PC-3 (cell line): ENCODE data around the gene CALB2. TPM values are rescaled to one million over a fixed set of nuclear protein-coding genes. Genes with fewer than 3 reads are reported as not detected.
"Not testable (repeated sequence)": the region's sequence is repeated elsewhere in the genome, so short reads cannot be mapped to it uniquely, and the experiment has no call there.

ENCODE experiments used
- ATAC-seq: fragments of 200-7000 bp; cut with Tn5 transposase; 2 replicates; pipeline ENCODE4 v1.9.1; 2020; ENCODE audit warnings: mild to moderate bottlenecking, moderate library complexity
- Bru-seq: library from RNA; stranded (reverse); fragments of 400-500 nt; gene quantifications from one replicate; lab custom pipeline; 2021; lab: Mats Ljungman, UMichigan
- BruChase-seq, 2 experiments: library from RNA; stranded (reverse); fragments of 400-500 nt; gene quantifications; one replicate each; lab custom pipeline; 2021; lab: Mats Ljungman, UMichigan
- BruUV-seq: library from RNA; stranded (reverse); fragments of 400-500 nt; replicated peaks from 2 replicates; lab custom pipeline; 2021; lab: Mats Ljungman, UMichigan
- CTCF ChIA-PET: fragments of 300-600 bp; sonication (Branson Sonifier 250); formaldehyde crosslinking; loops from one replicate; lab custom pipeline; 2022; ENCODE audit warnings: antibody characterized with exemption; lab: Charles Lee
- POLR2A ChIA-PET: fragments of 300-600 bp; sonication (Branson Sonifier 250); formaldehyde crosslinking; loops from one replicate; lab custom pipeline; 2022; ENCODE audit warnings: antibody characterized with exemption; ENCODE audit not compliant: unreplicated experiment; lab: Charles Lee
- DNase-seq: peaks from one replicate; pipeline ENCODE4 v3.0.0-alpha.2; 2015
- H2AFZ ChIP-seq: fragments of 300-600 bp; sonication (generic); 2 replicates; pipeline ENCODE4 v1.6.0; 2016; ENCODE audit warnings: antibody characterized with exemption, low read length
- H3F3A ChIP-seq: fragments of 300-600 bp; sonication (generic); one replicate; pipeline ENCODE4 v1.6.0; 2017; ENCODE audit warnings: antibody characterized with exemption, low read length, control low read depth, mild to moderate bottlenecking; ENCODE audit not compliant: unreplicated experiment
- H3K27ac ChIP-seq: fragments of 300-600 bp; sonication (generic); 2 replicates; pipeline ENCODE4 v1.5.1; 2016; ENCODE audit warnings: mild to moderate bottlenecking, low read length
- H3K27me3 ChIP-seq: fragments of 300-600 bp; sonication (generic); 2 replicates; pipeline ENCODE4 v1.6.1; 2016; ENCODE audit warnings: low read length, mixed read lengths
- H3K36me3 ChIP-seq: fragments of 300-600 bp; sonication (generic); 2 replicates; pipeline ENCODE4 v1.6.1; 2016; ENCODE audit warnings: low read depth, mixed run types, low read length, mixed read lengths
- H3K4me1 ChIP-seq: fragments of 300-600 bp; sonication (generic); 2 replicates; pipeline ENCODE4 v1.5.1; 2016; ENCODE audit warnings: low read length; ENCODE audit not compliant: insufficient read depth
- H3K4me2 ChIP-seq: fragments of 300-600 bp; sonication (generic); 2 replicates; pipeline ENCODE4 v1.6.0; 2016; ENCODE audit warnings: low read length
- H3K4me3 ChIP-seq: fragments of 300-600 bp; sonication (generic); 2 replicates; pipeline ENCODE4 v1.5.1; 2016; ENCODE audit warnings: mild to moderate bottlenecking, low read length, mixed read lengths
- H3K79me2 ChIP-seq: fragments of 300-600 bp; sonication (generic); 2 replicates; pipeline ENCODE4 v1.6.1; 2017; ENCODE audit warnings: low read length, mixed read lengths
- H3K9ac ChIP-seq: fragments of 300-600 bp; sonication (generic); 2 replicates; pipeline ENCODE4 v1.6.0; 2016; ENCODE audit warnings: mild to moderate bottlenecking, low read length
- H3K9me2 ChIP-seq: fragments of 300-600 bp; sonication (generic); replicated peaks from 2 replicates; pipeline ENCODE4 v1.6.1; 2016; ENCODE audit warnings: mixed run types, low read length, mixed read lengths
- H3K9me3 ChIP-seq: fragments of 300-600 bp; sonication (generic); 2 replicates; pipeline ENCODE4 v1.6.1; 2016; ENCODE audit warnings: low read length, mixed read lengths
- H4K20me1 ChIP-seq: fragments of 300-600 bp; sonication (generic); 2 replicates; pipeline ENCODE4 v1.6.1; 2016; ENCODE audit warnings: low read length, mixed read lengths
- EZH2 ChIP-seq: fragments of 300-600 bp; sonication (generic); IDR thresholded peaks from one replicate; pipeline ENCODE4 v1.6.1; 2017; ENCODE audit warnings: antibody characterized with exemption, mild to moderate bottlenecking, low read length; ENCODE audit not compliant: unreplicated experiment
- EZH2phosphoT487 ChIP-seq: fragments of 300-600 bp; sonication (generic); IDR thresholded peaks from 2 replicates; pipeline ENCODE4 v1.6.1; 2018; ENCODE audit warnings: mild to moderate bottlenecking, antibody characterized with exemption, low read length, borderline replicate concordance
- intact Hi-C: fragments of 100-400 bp; cut with micrococcal nuclease; formaldehyde crosslinking; loops from 2 replicates; pipeline ENCODE4 v1.9.0; 2023
- long read RNA-seq: library from polyadenylated mRNA; unstranded; transcript quantifications from one replicate; pipeline ENCODE4 v2.0.0, GENCODE V29; 2021; ENCODE audit not compliant: unreplicated experiment
- total RNA-seq: library from RNA; depleted of rRNA; stranded (reverse); fragments of >200 nt; gene quantifications from 2 replicates; pipeline ENCODE4 v1.2.3, GENCODE V29; 2014; rRNA removed
- TF ChIP-seq, protein P1 (sequence below): fragments of 300-600 bp; sonication (generic); conservative IDR thresholded peaks from 2 replicates; pipeline ENCODE4 v1.5.1; 2017; ENCODE audit warnings: antibody characterized with exemption, low read depth, mild to moderate bottlenecking, low read length

Gene CALB2, protein sequence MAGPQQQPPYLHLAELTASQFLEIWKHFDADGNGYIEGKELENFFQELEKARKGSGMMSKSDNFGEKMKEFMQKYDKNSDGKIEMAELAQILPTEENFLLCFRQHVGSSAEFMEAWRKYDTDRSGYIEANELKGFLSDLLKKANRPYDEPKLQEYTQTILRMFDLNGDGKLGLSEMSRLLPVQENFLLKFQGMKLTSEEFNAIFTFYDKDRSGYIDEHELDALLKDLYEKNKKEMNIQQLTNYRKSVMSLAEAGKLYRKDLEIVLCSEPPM
- total RNA-seq (0.47 TPM in 1 of 2 replicates, not detected in the other), Bru-seq, nascent RNA (percentile 19 among the genes with signal in this experiment), BruChase-seq, experiment 1, labeled RNA remaining after a 6-hour chase (percentile 21 among the genes with signal in this experiment), BruChase-seq, experiment 2, labeled RNA remaining after a 2-hour chase (percentile 15 among the genes with signal in this experiment)
- long read RNA-seq = 0 reads

DNA sequence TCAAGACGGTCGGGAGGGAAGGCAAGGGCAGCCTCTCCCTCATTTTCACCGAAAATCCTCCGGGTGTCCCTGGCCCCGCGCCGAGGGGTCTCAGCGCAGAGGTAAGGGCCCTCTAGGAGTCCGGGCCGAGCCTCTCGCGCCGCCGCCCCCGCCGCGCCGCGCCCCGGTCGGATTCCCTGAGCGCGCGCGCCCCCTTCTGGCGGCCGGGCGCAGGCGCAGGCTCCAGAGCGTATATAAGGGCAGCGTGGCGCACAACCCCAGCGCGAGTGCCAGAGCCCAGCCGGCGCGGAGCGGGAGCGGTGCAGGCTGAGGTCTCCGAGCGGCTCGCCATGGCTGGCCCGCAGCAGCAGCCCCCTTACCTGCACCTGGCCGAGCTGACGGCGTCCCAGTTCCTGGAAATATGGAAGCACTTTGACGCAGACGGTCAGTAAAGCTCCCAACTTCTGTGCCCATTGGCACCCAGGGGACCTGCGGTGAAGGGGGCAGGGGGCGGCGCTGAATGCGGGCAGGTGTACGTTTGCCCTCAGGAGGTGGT lies at the start of gene CALB2:
TSS of gene CALB2 (plus strand) at position 260 of the 535 bp plus-strand sequence. CDS start at position 330, 70 bp downstream.
- Histone ChIP-seq H3K9me2 (no peaks in the 10 kb centered on the region), H3K4me1 (peaks cover 12% of the 10 kb centered on the region; the same call in 1 of the 2 replicates), H3K4me2 (peak within 1 kb of the TSS; percentile 82), H3K36me3 (no peaks in the 10 kb centered on the region), H3K9ac (no peak within 1 kb of the TSS), H3K27me3 (no peaks in the 10 kb centered on the region), H3K27ac (no peak within 1 kb of the TSS), H3K9me3 (no peaks in the 10 kb centered on the region), H3F3A (no peaks in the 10 kb centered on the region), H3K4me3 (peak within 1 kb of the TSS; percentile 59; the same call in 1 of the 2 replicates), H4K20me1 (no peaks in the 10 kb centered on the region), H2AFZ (peak within 1 kb of the TSS; percentile 67), H3K79me2 (no peaks in the 10 kb centered on the region)
- DNase-seq = peak; percentile 70
- ChIA-PET CTCF (interaction anchor here (0.5 kb wide), 1 partner anchor 139 kb away, joined by 3 read pairs; no protein-coding TSS in a partner anchor), POLR2A (no interaction called here)
- peak; percentile 81 for ATAC-seq
- BruUV-seq = no TSS peak
- intact Hi-C loops = loop anchor here (2.0 kb wide), 1 partner anchor 144 kb away; no protein-coding TSS in a partner anchor
- TF ChIP-seq, protein P1, sequence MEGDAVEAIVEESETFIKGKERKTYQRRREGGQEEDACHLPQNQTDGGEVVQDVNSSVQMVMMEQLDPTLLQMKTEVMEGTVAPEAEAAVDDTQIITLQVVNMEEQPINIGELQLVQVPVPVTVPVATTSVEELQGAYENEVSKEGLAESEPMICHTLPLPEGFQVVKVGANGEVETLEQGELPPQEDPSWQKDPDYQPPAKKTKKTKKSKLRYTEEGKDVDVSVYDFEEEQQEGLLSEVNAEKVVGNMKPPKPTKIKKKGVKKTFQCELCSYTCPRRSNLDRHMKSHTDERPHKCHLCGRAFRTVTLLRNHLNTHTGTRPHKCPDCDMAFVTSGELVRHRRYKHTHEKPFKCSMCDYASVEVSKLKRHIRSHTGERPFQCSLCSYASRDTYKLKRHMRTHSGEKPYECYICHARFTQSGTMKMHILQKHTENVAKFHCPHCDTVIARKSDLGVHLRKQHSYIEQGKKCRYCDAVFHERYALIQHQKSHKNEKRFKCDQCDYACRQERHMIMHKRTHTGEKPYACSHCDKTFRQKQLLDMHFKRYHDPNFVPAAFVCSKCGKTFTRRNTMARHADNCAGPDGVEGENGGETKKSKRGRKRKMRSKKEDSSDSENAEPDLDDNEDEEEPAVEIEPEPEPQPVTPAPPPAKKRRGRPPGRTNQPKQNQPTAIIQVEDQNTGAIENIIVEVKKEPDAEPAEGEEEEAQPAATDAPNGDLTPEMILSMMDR = peak; percentile 72
- TF ChIP-seq EZH2phosphoT487 = no peak

DNA sequence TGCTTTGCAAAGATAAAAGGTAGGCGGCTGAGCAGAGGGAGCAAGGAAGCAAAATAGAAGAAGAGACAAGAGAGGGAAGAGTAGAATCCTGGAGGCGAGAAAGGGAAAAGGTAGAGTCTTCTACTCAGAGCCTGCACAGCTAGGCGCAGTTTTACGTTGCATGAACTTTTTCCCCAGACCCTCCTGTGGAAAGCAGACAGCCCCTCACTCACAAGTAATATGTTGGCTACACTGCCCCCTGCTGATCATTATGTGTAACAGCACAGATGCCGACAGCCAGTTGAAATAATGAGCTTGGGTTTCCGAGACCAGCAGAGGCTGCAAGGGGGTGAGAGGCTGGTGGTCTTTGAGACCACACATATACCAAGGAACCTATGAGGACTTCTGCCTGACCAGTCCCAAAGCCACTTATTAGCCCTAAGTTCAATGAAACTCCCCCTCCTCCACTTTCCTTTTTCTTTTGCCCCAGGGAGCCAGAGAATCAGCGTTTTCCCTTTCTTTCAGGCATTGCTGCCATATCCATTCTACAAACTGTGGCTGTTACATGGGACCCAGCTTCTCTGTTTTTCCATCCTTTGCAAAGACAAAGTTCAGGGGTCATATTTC lies 46.9 kb upstream of the CALB2 start:
- Histone ChIP-seq H3K79me2 (no peaks in the 10 kb centered on the region), H3F3A (no peaks in the 10 kb centered on the region), H3K27ac (no peak overlapping the region), H3K9me3 (no peaks in the 10 kb centered on the region), H3K4me3 (no peak overlapping the region), H3K36me3 (no peaks in the 10 kb centered on the region; the same call in 1 of the 2 replicates), H3K9me2 (no peaks in the 10 kb centered on the region), H2AFZ (no peak overlapping the region), H3K4me2 (no peak overlapping the region), H3K9ac (no peak overlapping the region), H3K4me1 (no peaks in the 10 kb centered on the region), H3K27me3 (no peaks in the 10 kb centered on the region), H4K20me1 (no peaks in the 10 kb centered on the region)
- CTCF ChIA-PET = interaction anchor here (0.5 to 1.0 kb wide), 6 partner anchors 9 to 540 kb away, joined by 3 to 5 read pairs (median 4); partner anchors contain the start of gene CMTR2
- POLR2A ChIA-PET = no interaction called here
- BruUV-seq = no TSS peak
- intact Hi-C loops = loop anchor here (5.0 kb wide), 1 partner anchor 94 kb away; no protein-coding TSS in a partner anchor
- ATAC-seq (no peak), DNase-seq (peak; percentile 17)
- TF ChIP-seq EZH2 = no peak
- TF ChIP-seq, protein P1 = peak; percentile 79

DNA sequence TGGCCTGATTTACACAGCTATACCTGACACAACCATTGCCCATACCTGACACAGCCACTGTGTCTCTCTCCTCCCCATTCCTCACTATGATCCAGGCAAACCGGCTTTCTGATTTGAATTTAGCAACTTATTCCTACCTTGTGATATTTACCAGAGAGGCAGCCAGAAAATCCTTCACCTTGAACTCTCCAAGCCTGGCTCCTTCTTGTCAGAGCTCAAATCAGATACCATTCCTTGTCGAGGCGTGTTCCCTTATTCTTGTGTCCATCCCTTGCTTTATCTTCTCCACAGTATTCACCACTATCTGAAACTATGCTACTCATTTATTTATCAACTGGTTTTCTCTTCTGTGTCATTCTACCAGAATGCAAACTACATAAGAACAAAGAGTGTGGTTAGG lies 44.9 kb upstream of the CALB2 start:
- H3K9ac ChIP-seq, H2AFZ ChIP-seq, H4K20me1 ChIP-seq, H3K4me1 ChIP-seq, H3K9me2 ChIP-seq, BruUV-seq, POLR2A ChIA-PET, H3K27ac ChIP-seq, H3K4me3 ChIP-seq, H3K9me3 ChIP-seq, H3F3A ChIP-seq, ATAC-seq, DNase-seq, H3K36me3 ChIP-seq, H3K79me2 ChIP-seq, H3K27me3 ChIP-seq, H3K4me2 ChIP-seq: not testable (repeated sequence)
- intact Hi-C loops = loop anchor here (5.0 kb wide), 1 partner anchor 96 kb away; no protein-coding TSS in a partner anchor
- CTCF ChIA-PET = interaction anchor here (0.7 kb wide), 1 partner anchor 10 kb away, joined by 3 read pairs; no protein-coding TSS in a partner anchor
